ENCODE measurements around the gene PALMD.

The PALMD gene

DNA sequence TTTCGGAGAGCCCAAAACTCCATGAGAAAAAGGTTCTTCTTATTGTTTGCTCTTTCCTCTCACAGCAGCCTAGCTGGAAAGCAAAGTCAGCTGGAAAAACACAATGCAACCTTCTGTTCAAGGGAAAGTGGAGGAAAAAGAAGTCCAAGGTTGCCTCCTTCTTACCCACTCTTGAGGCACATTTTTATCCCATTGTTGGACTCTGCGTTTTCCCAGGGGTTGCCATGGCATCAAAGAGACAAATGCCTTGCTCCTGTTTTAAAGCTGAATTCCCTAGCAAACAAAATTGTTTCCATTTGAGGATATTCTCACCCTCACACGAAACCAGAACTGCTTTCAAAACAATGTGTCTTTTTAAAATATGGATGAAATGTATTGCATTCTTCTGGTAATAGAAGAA, 45.1 kb upstream of the PALMD start:
- DNase-seq (ENCODE audit: low read depth in 1 of 2, low spot score in 1 of 2): no peak
- Histone ChIP-seq H3K27ac (replicated peaks) (no peak overlapping the region), H3K27me3 (ENCODE audit: insufficient read depth, poor library complexity, severe bottlenecking) (no peaks in the 10 kb centered on the region), H3K4me3 (replicated peaks; ENCODE audit: insufficient read depth, low read length) (no peak overlapping the region)
- TF ChIP-seq, protein P1, sequence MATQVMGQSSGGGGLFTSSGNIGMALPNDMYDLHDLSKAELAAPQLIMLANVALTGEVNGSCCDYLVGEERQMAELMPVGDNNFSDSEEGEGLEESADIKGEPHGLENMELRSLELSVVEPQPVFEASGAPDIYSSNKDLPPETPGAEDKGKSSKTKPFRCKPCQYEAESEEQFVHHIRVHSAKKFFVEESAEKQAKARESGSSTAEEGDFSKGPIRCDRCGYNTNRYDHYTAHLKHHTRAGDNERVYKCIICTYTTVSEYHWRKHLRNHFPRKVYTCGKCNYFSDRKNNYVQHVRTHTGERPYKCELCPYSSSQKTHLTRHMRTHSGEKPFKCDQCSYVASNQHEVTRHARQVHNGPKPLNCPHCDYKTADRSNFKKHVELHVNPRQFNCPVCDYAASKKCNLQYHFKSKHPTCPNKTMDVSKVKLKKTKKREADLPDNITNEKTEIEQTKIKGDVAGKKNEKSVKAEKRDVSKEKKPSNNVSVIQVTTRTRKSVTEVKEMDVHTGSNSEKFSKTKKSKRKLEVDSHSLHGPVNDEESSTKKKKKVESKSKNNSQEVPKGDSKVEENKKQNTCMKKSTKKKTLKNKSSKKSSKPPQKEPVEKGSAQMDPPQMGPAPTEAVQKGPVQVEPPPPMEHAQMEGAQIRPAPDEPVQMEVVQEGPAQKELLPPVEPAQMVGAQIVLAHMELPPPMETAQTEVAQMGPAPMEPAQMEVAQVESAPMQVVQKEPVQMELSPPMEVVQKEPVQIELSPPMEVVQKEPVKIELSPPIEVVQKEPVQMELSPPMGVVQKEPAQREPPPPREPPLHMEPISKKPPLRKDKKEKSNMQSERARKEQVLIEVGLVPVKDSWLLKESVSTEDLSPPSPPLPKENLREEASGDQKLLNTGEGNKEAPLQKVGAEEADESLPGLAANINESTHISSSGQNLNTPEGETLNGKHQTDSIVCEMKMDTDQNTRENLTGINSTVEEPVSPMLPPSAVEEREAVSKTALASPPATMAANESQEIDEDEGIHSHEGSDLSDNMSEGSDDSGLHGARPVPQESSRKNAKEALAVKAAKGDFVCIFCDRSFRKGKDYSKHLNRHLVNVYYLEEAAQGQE (IDR thresholded peaks at IDR 0.05; ENCODE audit: insufficient replicate concordance, low read depth): no peak
- TF ChIP-seq POLR2AphosphoS5 (IDR thresholded peaks at IDR 0.05; ENCODE audit: low read depth): no peak
- TF ChIP-seq GABPA (IDR thresholded peaks at IDR 0.05; ENCODE audit: low read depth): no peak
- no peak for TF ChIP-seq SPI1 (IDR thresholded peaks at IDR 0.05; ENCODE audit: borderline replicate concordance, low read depth)

GRCh38 chr1:99601208-99601607, 44.7 kb upstream of the PALMD start:
- Histone ChIP-seq H3K27ac (replicated peaks) (no peak overlapping the region), H3K27me3 (ENCODE audit: insufficient read depth, poor library complexity, severe bottlenecking) (no peaks in the 10 kb centered on the region), H3K4me3 (replicated peaks; ENCODE audit: insufficient read depth, low read length) (no peak overlapping the region)
- TF ChIP-seq, protein P2, sequence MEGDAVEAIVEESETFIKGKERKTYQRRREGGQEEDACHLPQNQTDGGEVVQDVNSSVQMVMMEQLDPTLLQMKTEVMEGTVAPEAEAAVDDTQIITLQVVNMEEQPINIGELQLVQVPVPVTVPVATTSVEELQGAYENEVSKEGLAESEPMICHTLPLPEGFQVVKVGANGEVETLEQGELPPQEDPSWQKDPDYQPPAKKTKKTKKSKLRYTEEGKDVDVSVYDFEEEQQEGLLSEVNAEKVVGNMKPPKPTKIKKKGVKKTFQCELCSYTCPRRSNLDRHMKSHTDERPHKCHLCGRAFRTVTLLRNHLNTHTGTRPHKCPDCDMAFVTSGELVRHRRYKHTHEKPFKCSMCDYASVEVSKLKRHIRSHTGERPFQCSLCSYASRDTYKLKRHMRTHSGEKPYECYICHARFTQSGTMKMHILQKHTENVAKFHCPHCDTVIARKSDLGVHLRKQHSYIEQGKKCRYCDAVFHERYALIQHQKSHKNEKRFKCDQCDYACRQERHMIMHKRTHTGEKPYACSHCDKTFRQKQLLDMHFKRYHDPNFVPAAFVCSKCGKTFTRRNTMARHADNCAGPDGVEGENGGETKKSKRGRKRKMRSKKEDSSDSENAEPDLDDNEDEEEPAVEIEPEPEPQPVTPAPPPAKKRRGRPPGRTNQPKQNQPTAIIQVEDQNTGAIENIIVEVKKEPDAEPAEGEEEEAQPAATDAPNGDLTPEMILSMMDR (IDR thresholded peaks at IDR 0.05; ENCODE audit: insufficient read depth, low read length): no peak
- TF ChIP-seq, protein P1 (IDR thresholded peaks at IDR 0.05; ENCODE audit: insufficient replicate concordance, low read depth): no peak
- no peak for TF ChIP-seq GABPA (IDR thresholded peaks at IDR 0.05; ENCODE audit: low read depth)
- no peak for TF ChIP-seq SPI1 (IDR thresholded peaks at IDR 0.05; ENCODE audit: borderline replicate concordance, low read depth)
- no peak for TF ChIP-seq POLR2AphosphoS5 (IDR thresholded peaks at IDR 0.05; ENCODE audit: low read depth)
- no peak for DNase-seq (ENCODE audit: low read depth in 1 of 2, low spot score in 1 of 2)

DNA sequence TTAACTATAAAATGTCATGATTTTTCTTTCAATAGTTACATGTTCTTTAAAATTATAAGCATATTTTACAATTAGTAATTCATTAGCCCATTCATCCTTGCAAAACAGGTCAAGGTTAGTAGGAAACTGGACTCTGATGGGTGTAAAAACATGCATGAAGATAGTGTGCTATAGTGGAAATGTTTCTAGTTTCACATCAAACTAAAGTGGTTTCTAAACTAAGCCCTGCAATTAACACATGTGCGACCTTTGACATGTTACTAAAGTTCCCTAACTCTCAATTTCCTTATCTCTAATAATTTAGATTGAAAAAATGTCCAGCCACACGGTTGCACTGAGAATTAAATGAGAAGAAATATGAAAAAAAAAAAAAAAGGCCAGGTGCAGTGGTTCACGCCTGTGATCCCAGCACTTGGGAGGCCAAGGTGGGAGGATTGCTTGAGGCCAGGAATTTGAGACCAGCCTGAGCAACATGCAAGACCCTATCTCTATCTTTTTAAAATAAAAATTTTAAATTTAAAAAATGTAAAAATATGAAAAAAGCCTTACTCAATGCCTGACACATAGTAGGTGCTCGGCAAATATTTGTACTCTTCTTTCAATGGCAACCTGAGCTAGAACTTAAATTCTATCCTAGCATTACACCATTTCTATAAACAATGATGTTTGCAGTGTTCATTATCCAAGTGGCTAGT, 44.1 kb upstream of the PALMD start:
- Histone ChIP-seq H3K27ac (replicated peaks) (no peak overlapping the region), H3K4me3 (replicated peaks; ENCODE audit: insufficient read depth, low read length) (no peak overlapping the region), H3K27me3 (ENCODE audit: insufficient read depth, poor library complexity, severe bottlenecking) (no peaks in the 10 kb centered on the region)
- TF ChIP-seq, protein P2 (IDR thresholded peaks at IDR 0.05; ENCODE audit: insufficient read depth, low read length): no peak
- TF ChIP-seq, protein P1 (IDR thresholded peaks at IDR 0.05; ENCODE audit: insufficient replicate concordance, low read depth): no peak
- TF ChIP-seq GABPA (IDR thresholded peaks at IDR 0.05; ENCODE audit: low read depth) (no peak), POLR2AphosphoS5 (IDR thresholded peaks at IDR 0.05; ENCODE audit: low read depth) (no peak), SPI1 (IDR thresholded peaks at IDR 0.05; ENCODE audit: borderline replicate concordance, low read depth) (no peak)
- no peak for DNase-seq (ENCODE audit: low read depth in 1 of 2, low spot score in 1 of 2)
